GM13977 (cell line): Measurements from ENCODE around the gene RAB44.

Experiments
- DNase-seq: peaks from one replicate; pipeline ENCODE4 v3.0.0; 2012; ENCODE audit warnings: low spot score
- in situ Hi-C: fragments of 300-500 bp; cut with MboI; formaldehyde crosslinking; loops from one replicate; pipeline ENCODE4 v1.12.0; 2022; ENCODE audit warnings: low sequenced_read_pairs, low pct_unique_long_range_greater_than_20kb, mixed read lengths, inconsistent platforms; ENCODE audit not compliant: unreplicated experiment
- TF ChIP-seq, protein P1 (sequence below): IDR thresholded peaks from 2 replicates; pipeline ENCODE4 v1.5.1; 2012; ENCODE audit warnings: mild to moderate bottlenecking, control low read depth; ENCODE audit not compliant: insufficient read depth; ENCODE audit errors: extremely low read depth, missing control alignments

RAB44 gene

DNA sequence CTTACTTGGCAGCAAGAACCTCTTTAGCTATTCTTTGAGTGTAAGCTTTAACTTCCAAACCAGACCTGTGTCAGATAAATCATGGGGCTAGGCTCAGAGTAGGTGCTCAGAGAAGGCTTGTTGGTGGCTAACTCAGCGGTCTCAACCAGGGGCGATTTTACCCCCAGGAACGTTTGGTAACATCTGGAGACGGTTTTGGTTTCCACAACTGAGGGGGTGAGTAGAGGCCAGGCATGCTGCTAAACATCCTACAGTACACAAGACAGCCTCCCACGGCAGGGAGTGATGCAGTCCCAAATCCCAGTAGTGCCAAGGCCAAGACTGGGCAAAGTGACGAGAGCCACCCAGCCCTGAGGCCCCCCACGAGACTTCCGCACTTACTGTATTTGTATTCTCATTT lies 59.2 kb downstream of the RAB44 start:
- TF ChIP-seq, protein P1, sequence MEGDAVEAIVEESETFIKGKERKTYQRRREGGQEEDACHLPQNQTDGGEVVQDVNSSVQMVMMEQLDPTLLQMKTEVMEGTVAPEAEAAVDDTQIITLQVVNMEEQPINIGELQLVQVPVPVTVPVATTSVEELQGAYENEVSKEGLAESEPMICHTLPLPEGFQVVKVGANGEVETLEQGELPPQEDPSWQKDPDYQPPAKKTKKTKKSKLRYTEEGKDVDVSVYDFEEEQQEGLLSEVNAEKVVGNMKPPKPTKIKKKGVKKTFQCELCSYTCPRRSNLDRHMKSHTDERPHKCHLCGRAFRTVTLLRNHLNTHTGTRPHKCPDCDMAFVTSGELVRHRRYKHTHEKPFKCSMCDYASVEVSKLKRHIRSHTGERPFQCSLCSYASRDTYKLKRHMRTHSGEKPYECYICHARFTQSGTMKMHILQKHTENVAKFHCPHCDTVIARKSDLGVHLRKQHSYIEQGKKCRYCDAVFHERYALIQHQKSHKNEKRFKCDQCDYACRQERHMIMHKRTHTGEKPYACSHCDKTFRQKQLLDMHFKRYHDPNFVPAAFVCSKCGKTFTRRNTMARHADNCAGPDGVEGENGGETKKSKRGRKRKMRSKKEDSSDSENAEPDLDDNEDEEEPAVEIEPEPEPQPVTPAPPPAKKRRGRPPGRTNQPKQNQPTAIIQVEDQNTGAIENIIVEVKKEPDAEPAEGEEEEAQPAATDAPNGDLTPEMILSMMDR = no peak
- in situ Hi-C loops = loop anchor here (10.0 to 25.0 kb wide), 2 partner anchors 142 to 456 kb away; no protein-coding TSS in a partner anchor
- no peak for DNase-seq

DNA sequence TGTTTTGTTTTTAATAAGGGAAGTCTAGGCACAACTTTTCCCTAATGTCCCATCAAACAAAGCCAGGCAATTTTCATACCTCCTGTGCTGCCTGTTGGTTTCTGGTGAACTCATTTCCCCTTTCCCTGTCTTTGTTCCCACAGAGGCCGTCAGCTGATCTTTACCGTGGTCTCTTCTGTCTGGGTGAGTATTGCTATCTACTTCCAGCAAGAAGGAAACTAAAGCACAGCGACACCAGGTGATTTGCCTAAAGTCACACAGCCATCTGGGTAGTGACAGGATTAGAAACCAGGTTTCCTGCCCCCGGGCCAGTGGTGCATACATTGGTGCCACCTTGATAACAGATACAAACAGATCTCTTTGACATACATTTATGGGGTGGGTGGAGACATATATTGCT lies 59.6 kb downstream of the RAB44 start:
- in situ Hi-C loops = loop anchor here (10.0 to 25.0 kb wide), 2 partner anchors 142 to 455 kb away; no protein-coding TSS in a partner anchor
- TF ChIP-seq, protein P1 = peak; percentile 25
- DNase-seq = no peak

DNA sequence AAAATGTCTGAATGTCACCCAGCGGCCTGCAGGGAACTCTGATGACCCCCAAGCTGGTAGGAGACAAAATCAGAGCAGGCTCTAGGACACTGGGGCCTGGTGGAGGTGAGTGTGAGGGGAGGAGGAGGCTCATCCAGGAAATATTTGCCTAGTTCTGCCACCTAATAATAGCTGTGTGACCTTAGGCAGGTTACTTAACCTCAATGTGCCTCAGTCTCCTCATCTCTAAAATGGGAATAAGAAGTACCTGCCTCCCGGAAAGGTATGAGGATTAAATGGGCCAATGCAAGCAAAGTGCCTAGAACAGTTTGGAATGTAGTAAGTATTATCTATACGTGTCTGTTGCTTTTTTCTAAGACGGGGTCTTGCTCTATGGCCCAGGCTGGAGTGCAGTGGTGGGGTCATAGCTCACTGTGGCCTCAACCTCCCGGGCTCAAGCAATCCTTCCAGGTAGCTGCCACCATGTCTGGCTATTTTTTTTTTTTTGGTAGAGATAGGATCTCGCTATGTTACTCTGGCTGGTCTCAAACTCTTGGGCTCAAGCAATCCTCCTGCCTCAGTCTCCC lies 60.4 kb downstream of the RAB44 start:
- TF ChIP-seq, protein P1 = no peak
- no peak for DNase-seq
- in situ Hi-C loops = loop anchor here (10.0 to 25.0 kb wide), 2 partner anchors 143 to 454 kb away; no protein-coding TSS in a partner anchor

DNA sequence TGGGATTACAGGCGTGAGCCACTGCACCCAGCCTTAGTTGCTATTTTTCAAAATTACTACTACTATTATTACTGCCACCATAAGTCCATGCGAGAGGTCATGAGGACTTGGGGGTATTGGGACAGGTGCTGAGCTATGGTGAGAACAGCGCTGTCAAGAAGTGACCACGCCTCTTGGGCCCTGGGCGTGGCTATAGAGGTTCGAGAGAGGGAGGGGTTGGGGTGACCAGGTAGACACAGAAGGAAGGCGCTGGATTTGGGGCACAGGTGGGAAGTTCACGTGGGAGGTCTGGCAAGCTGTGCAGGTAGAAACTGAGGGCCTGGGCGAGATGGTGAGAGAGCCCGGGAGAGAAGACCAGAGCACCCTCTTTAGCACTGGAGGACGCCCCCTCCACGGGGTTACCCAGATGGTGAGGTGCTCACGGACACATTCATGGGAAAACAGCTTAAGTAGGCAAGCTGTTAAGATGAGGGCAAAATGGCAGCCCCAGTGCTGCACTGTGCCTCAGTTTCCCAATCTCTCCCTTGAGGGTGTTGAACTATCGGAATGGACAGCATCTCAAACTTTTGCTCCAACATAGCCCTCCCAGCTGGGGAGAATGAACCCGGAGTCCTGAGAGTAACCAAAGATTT lies 61.0 kb downstream of the RAB44 start:
- TF ChIP-seq, protein P1 = no peak
- no peak for DNase-seq
- in situ Hi-C loops = loop anchor here (10.0 to 25.0 kb wide), 2 partner anchors 144 to 454 kb away; no protein-coding TSS in a partner anchor

DNA sequence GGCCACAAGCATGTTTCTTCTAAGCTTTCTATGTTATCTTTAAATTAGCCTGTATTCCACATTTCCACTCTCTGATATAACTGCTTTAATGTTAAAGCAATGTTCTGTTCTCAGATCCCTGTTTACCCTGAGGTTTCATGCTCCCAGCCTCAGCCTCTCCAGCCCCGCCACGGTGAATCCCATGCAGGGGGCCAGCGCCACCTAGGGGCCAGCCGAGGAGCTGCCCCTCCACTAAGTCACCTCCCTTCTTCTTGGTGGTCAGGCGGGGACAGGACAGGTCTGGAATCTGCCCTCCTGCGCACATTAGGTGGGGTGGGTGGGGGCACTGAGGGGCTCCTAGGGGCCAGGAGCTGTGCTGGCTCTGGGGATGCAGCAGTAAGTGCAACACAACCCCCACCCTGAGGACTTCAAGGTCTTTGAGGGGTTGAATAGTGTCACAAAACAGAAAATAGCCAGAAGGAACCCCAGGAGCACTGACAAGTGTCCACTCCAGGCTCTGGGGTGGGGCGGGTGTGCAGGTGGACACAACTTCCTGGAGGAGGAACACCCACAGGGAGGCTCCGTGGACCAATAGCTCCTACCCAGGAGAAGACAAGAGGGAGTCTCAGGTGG lies 61.6 kb downstream of the RAB44 start:
- TF ChIP-seq, protein P1 = peak; percentile 99
- DNase-seq = peak; percentile 88
- in situ Hi-C loops = loop anchor here (10.0 to 25.0 kb wide), 2 partner anchors 144 to 453 kb away; no protein-coding TSS in a partner anchor

DNA sequence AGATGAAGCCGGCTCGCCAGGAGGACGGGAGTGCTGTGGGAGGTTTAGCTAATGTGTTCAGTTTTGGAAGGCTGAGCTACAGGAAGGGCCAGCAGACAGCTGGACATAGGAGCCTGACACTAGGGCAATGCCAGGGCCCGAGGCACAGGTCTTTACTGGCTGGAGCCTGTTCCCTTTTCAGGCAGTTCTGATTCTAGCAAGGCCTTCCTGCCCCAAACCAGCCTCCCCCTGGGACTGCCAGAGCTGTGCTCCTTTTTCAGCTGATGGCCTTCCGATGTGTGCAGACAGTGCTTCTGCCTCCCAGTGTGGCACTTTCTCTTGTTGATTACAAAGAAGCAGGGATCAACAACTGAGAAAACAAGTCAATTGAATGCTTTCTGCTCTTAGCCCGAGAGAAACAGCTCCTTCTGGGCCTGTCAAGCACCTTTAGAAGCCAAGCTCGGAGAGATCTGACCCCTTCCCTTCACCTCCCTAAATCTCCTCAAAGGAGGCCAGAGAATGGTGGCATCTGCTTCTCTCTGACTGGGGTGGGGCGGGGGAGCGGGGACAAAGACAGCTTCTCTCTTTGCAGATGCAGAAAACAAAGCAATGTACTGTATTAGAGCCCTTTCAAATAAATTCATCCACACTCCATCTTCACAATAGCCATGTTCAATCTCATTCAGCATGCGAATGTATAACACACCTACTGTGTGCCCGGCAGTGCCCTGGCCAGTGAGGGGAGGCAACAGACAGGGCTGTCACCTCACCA lies 63.2 kb downstream of the RAB44 start:
- in situ Hi-C loops = loop anchor here (25.0 kb wide), 1 partner anchor 451 kb away; no protein-coding TSS in a partner anchor
- no peak for DNase-seq
- TF ChIP-seq, protein P1 = no peak
